ENCODE data around the gene RESP18.

GRCh38 chr2:219306047-219306446, 26.5 kb downstream of the RESP18 start:
- TF ChIP-seq POLR2A (IDR thresholded peaks at IDR 0.05; ENCODE audit: low read depth, low read length) = no peak
- no peak for TF ChIP-seq TAF1 (IDR thresholded peaks at IDR 0.05; ENCODE audit: borderline replicate concordance, low read depth, low read length)
- TF ChIP-seq POLR2AphosphoS5 (IDR thresholded peaks at IDR 0.05; ENCODE audit: low read depth, low read length) = no peak
